A549 (cell line): ENCODE data around the gene GSAP. TPM values are rescaled to one million over a fixed set of nuclear protein-coding genes. Genes with fewer than 3 reads are reported as not detected.

Source experiments
- ATAC-seq, 2 experiments: fragments of 200-7000 bp in 1 of 2; fragments of >200 bp in 1 of 2; cut with Nextera tagmentation in 1 of 2; cut with Tn5 transposase in 1 of 2; 3 replicates each; pipeline versions ENCODE4 v1.8.0 to v1.9.1; 2018 to 2020; ENCODE audit warnings: mild to moderate bottlenecking in 1 of 2, moderate library complexity in 1 of 2
- CTCF ChIA-PET: fragments of 300-600 bp; sonication (Branson Sonifier 250); formaldehyde crosslinking; extraction: SDS; loops from one replicate; lab custom pipeline; 2021; ENCODE audit warnings: antibody characterized with exemption, inconsistent platforms; lab: Yijun Ruan, JAX
- POLR2A ChIA-PET: fragments of 350-600 bp; formaldehyde crosslinking; extraction: SDS; loops from one replicate; lab custom pipeline; 2021; ENCODE audit warnings: antibody characterized with exemption, inconsistent platforms; lab: Yijun Ruan, JAX
- DNase-seq, 2 experiments: peaks; one replicate each; pipeline versions ENCODE4 v3.0.0 to v3.0.0-alpha.2; 2011 to 2016; ENCODE audit warnings: low read depth in 1 of 2, low spot score in 1 of 2
- FAIRE-seq: peaks from 2 replicates; lab custom pipeline; 2011; peaks lifted over from hg19 to GRCh38; lab: Jason Lieb, UNC
- H3K27ac ChIP-seq, 2 experiments: fragments of >200 bp; sonication (Bioruptor Twin); formaldehyde crosslinking; 3 replicates each; pipeline ENCODE4 v1.5.1; 2016 to 2017
- H3K4me1 ChIP-seq: fragments of >200 bp; sonication (Bioruptor Twin); formaldehyde crosslinking; 3 replicates; pipeline ENCODE4 v1.6.1; 2016
- H3K4me2 ChIP-seq: fragments of >200 bp; sonication (Bioruptor Twin); formaldehyde crosslinking; 3 replicates; pipeline ENCODE4 v1.6.1; 2016
- H3K4me3 ChIP-seq: fragments of >200 bp; sonication (Bioruptor Twin); formaldehyde crosslinking; 3 replicates; pipeline ENCODE4 v1.5.1; 2016
- H3K9me3 ChIP-seq: fragments of >200 bp; sonication (Bioruptor Twin); formaldehyde crosslinking; 3 replicates; pipeline ENCODE4 v1.6.1; 2016
- CBX8 ChIP-seq: fragments of 200-600 bp; sonication (generic); IDR thresholded peaks from 2 replicates; pipeline ENCODE4 v1.6.1; 2016
- CHD4 ChIP-seq: fragments of 200-600 bp; sonication (generic); IDR thresholded peaks from 2 replicates; pipeline ENCODE4 v1.6.1; 2016; ENCODE audit warnings: antibody characterized with exemption, mild to moderate bottlenecking, borderline replicate concordance
- EHF ChIP-seq: fragments of 250-450 bp; sonication (Bioruptor Pico); IDR thresholded peaks from 2 replicates; pipeline ENCODE4 v1.5.0; 2020; ENCODE audit warnings: mild to moderate bottlenecking
- EHMT2 ChIP-seq: fragments of 200-600 bp; sonication (generic); IDR thresholded peaks from 2 replicates; pipeline ENCODE4 v1.6.1; 2016; ENCODE audit warnings: antibody characterized with exemption, low read depth, mild to moderate bottlenecking, moderate library complexity
- HEYL ChIP-seq: fragments of 250-450 bp; sonication (Bioruptor Pico); IDR thresholded peaks from 2 replicates; pipeline ENCODE4 v1.8.0; 2021; ENCODE audit warnings: mild to moderate bottlenecking, moderate library complexity
- KDM1A ChIP-seq: fragments of 200-600 bp; sonication (generic); IDR thresholded peaks from 2 replicates; pipeline ENCODE4 v1.6.1; 2016; ENCODE audit warnings: low read depth, mild to moderate bottlenecking
- NPAS2 ChIP-seq: fragments of 250-450 bp; sonication (Bioruptor Pico); IDR thresholded peaks from 2 replicates; pipeline ENCODE4 v1.8.0; 2022; ENCODE audit warnings: mild to moderate bottlenecking, moderate library complexity, borderline replicate concordance
- POLR2AphosphoS2 ChIP-seq: conservative IDR thresholded peaks from 2 replicates; pipeline ENCODE4 v1.6.1; 2012; ENCODE audit warnings: low read length, improper control_type of control experiment, inconsistent platforms
- RAD21 ChIP-seq, 2 experiments: fragments of >200 bp in 1 of 2; sonication (Bioruptor Twin) in 1 of 2; formaldehyde crosslinking in 1 of 2; IDR thresholded peaks in 1 of 2; conservative IDR thresholded peaks in 1 of 2; 2 replicates in 1 of 2; 3 replicates in 1 of 2; pipeline ENCODE4 v1.6.1; 2012 to 2018; ENCODE audit warnings: inconsistent platforms in 1 of 2
- RFX5 ChIP-seq: fragments of 450-650 bp; IDR thresholded peaks from 2 replicates; pipeline ENCODE4 v1.7.1; 2014; ENCODE audit warnings: antibody characterized with exemption, mild to moderate bottlenecking, moderate library complexity
- ZC3H11A ChIP-seq: fragments of 450-650 bp; IDR thresholded peaks from 2 replicates; pipeline ENCODE4 v1.6.1; 2014; ENCODE audit warnings: antibody characterized with exemption, mild to moderate bottlenecking
- ZSCAN20 ChIP-seq: fragments of 250-450 bp; sonication (Bioruptor Pico); IDR thresholded peaks from 2 replicates; pipeline ENCODE4 v1.8.0; 2022; ENCODE audit warnings: mild to moderate bottlenecking, moderate library complexity
- WGBS: methylation state at CpG from one replicate; pipeline ENCODE4 v1.1.6; 2017; ENCODE audit errors: missing lambda C conversion rate; 5-methylcytosine and 5-hydroxymethylcytosine counted together
- polyA plus RNA-seq, 4 experiments: library from polyadenylated mRNA; depleted of rRNA in 3 of 4; stranded (reverse); fragments of >200 nt; fragmentation: RNase III in 1 of 4; extraction: RNeasy Plus Mini Kit Qiagen cat#74134 plus additional on column Dnase treatment in 1 of 4; gene quantifications; 2 replicates in 3 of 4; 3 replicates in 1 of 4; pipeline ENCODE4 v1.2.3, GENCODE V29; 2011 to 2017
- TF ChIP-seq, protein P1 (sequence below): fragments of >200 bp; sonication (Bioruptor Twin); formaldehyde crosslinking; IDR thresholded peaks from 3 replicates; pipeline ENCODE4 v1.5.1; 2016
- TF ChIP-seq, protein P2 (sequence below): fragments of 200-600 bp; sonication (generic); IDR thresholded peaks from 2 replicates; pipeline ENCODE4 v1.6.1; 2016; ENCODE audit warnings: antibody characterized with exemption, mild to moderate bottlenecking, moderate library complexity
- TF ChIP-seq, protein P3 (sequence below): fragments of >200 bp; sonication (Bioruptor Twin); formaldehyde crosslinking; IDR thresholded peaks from 2 replicates; pipeline ENCODE4 v1.6.1; 2016

The GSAP gene
- polyA plus RNA-seq, 2 of the 4 experiments (the other 2 are of a cell fraction), result 4.1 to 18.6 TPM

DNA sequence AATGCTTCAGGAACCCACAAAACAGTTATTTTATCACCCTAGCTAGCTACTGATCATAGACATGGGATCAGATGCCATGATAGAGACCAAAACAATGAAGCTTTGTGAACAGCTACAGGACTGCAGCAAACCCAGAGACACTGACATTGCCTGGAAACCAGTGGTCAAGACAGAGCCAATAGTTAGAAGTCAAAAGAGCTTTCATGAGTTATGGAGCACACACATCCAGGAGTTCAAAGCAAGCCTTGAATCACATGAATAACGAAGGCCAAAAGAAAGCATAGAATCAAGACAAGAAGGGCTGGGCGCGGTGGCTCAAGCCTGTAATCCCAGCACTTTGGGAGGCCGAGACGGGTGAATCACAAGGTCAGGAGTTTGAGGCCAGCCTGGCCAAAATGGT is 34.5 kb upstream of the GSAP start:
- Histone ChIP-seq H3K27ac (peak overlapping the region; percentile 40 to 41; a peak in 1 of 6 replicates), H3K4me1 (peaks cover 43% of the 10 kb centered on the region), H3K9me3 (no peaks in the 10 kb centered on the region), H3K4me2 (peak overlapping the region; percentile 38; the same call in 2 of the 3 replicates), H3K4me3 (no peak overlapping the region)
- no peak for TF ChIP-seq EHF (CRISPR knock-in tag)
- TF ChIP-seq, protein P1, sequence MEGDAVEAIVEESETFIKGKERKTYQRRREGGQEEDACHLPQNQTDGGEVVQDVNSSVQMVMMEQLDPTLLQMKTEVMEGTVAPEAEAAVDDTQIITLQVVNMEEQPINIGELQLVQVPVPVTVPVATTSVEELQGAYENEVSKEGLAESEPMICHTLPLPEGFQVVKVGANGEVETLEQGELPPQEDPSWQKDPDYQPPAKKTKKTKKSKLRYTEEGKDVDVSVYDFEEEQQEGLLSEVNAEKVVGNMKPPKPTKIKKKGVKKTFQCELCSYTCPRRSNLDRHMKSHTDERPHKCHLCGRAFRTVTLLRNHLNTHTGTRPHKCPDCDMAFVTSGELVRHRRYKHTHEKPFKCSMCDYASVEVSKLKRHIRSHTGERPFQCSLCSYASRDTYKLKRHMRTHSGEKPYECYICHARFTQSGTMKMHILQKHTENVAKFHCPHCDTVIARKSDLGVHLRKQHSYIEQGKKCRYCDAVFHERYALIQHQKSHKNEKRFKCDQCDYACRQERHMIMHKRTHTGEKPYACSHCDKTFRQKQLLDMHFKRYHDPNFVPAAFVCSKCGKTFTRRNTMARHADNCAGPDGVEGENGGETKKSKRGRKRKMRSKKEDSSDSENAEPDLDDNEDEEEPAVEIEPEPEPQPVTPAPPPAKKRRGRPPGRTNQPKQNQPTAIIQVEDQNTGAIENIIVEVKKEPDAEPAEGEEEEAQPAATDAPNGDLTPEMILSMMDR, result no peak
- no peak for TF ChIP-seq HEYL
- no peak for TF ChIP-seq POLR2AphosphoS2
- no peak for TF ChIP-seq CHD4
- TF ChIP-seq, protein P2, sequence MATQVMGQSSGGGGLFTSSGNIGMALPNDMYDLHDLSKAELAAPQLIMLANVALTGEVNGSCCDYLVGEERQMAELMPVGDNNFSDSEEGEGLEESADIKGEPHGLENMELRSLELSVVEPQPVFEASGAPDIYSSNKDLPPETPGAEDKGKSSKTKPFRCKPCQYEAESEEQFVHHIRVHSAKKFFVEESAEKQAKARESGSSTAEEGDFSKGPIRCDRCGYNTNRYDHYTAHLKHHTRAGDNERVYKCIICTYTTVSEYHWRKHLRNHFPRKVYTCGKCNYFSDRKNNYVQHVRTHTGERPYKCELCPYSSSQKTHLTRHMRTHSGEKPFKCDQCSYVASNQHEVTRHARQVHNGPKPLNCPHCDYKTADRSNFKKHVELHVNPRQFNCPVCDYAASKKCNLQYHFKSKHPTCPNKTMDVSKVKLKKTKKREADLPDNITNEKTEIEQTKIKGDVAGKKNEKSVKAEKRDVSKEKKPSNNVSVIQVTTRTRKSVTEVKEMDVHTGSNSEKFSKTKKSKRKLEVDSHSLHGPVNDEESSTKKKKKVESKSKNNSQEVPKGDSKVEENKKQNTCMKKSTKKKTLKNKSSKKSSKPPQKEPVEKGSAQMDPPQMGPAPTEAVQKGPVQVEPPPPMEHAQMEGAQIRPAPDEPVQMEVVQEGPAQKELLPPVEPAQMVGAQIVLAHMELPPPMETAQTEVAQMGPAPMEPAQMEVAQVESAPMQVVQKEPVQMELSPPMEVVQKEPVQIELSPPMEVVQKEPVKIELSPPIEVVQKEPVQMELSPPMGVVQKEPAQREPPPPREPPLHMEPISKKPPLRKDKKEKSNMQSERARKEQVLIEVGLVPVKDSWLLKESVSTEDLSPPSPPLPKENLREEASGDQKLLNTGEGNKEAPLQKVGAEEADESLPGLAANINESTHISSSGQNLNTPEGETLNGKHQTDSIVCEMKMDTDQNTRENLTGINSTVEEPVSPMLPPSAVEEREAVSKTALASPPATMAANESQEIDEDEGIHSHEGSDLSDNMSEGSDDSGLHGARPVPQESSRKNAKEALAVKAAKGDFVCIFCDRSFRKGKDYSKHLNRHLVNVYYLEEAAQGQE, result no peak
- no peak for TF ChIP-seq RFX5
- TF ChIP-seq, protein P3, sequence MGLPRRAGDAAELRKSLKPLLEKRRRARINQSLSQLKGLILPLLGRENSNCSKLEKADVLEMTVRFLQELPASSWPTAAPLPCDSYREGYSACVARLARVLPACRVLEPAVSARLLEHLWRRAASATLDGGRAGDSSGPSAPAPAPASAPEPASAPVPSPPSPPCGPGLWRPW, result no peak
- TF ChIP-seq CBX8, result no peak
- TF ChIP-seq ZSCAN20 (CRISPR knock-in tag), result no peak
- DNase-seq, result no peak
- FAIRE-seq, result no peak
- ChIA-PET CTCF (interaction anchor here (0.9 to 2.0 kb wide), 4 partner anchors 9 to 11 kb away, joined by 3 to 9 read pairs (median 4); no protein-coding TSS in a partner anchor), POLR2A (interaction anchor here (0.7 kb wide), 1 partner anchor 34 kb away, joined by 3 read pairs; no protein-coding TSS in a partner anchor)
- 84% methylated on average over 5 of the region's 5 CpGs for WGBS
- no peak for ATAC-seq

DNA sequence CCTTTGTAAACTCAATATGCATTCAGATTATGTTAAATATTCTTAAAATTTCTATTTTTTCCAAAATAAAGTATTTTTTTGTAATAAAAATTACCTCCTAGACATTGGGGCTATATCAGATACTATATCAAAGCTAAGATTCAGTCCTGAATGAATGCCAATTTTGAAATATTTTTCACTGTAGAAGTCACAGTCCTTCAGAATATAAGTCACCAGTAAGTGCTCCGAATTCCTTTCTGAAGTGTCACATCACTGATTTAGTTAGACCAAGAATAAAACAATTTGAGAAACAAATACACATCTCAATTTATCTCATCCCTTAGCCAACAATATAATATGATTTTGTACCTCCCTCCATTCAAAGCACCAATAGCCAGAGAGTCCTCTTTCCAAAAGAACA is 33.9 kb upstream of the GSAP start:
- Histone ChIP-seq H3K4me1 (peaks cover 39% of the 10 kb centered on the region), H3K4me2 (peak overlapping the region; percentile 38; the same call in 2 of the 3 replicates), H3K4me3 (no peak overlapping the region), H3K9me3 (no peaks in the 10 kb centered on the region), H3K27ac (peak overlapping the region in 1 of 2 experiments; percentile 41; a peak in 1 of 6 replicates)
- ATAC-seq (no peak), DNase-seq (no peak), FAIRE-seq (no peak)
- 47% methylated on average over 1 of the region's 1 CpG for WGBS
- CTCF ChIA-PET, result interaction anchor here (1.1 to 2.0 kb wide), 2 partner anchors 10 to 11 kb away, joined by 3 to 9 read pairs; no protein-coding TSS in a partner anchor
- POLR2A ChIA-PET, result interaction anchor here (0.7 kb wide), 1 partner anchor 34 kb away, joined by 3 read pairs; no protein-coding TSS in a partner anchor
- no peak for TF ChIP-seq EHMT2
- TF ChIP-seq RAD21 (conservative IDR thresholded peaks at IDR 0.05 in 1 of 2, IDR thresholded peaks at IDR 0.05 in 1 of 2), result no peak
- TF ChIP-seq KDM1A, result no peak
- no peak for TF ChIP-seq CHD4

DNA sequence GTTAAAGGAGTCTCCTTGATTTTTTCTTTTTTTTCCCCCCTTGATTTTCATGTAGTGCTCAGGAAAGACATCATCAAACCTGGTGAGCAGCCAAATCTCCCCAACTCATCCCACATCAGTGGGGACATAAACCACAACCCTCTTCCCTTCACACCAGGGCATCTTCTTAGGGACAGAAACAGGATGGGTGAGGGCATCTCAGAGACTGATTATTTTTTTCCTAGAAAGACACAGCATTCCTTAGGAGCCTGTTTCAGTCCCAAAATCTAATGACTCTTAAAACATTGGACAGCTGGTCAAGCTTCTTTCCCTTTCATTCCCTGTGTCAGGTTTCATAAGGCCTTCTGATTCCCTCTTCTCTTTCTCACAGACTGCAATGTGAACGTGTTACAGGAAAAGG is 31.5 kb upstream of the GSAP start:
- Histone ChIP-seq H3K4me1 (peaks cover 26% of the 10 kb centered on the region), H3K9me3 (no peaks in the 10 kb centered on the region), H3K27ac (0 out of 6 replicates have a peak overlapping the region, but pooled peaks of 1 of the 2 experiments have one; percentile 3), H3K4me3 (no peak overlapping the region), H3K4me2 (no peak overlapping the region)
- TF ChIP-seq EHF (CRISPR knock-in tag) (no peak), ZC3H11A (no peak), CBX8 (no peak), NPAS2 (CRISPR knock-in tag) (no peak)
- FAIRE-seq, result no peak
- ChIA-PET POLR2A (no interaction called here), CTCF (no interaction called here)
- no peak for ATAC-seq
- no peak for DNase-seq
- 84% methylated on average over 1 of the region's 1 CpG for WGBS
